H1 (cell line): ENCODE measurements around the gene CHD5. TPM values are rescaled to one million over a fixed set of nuclear protein-coding genes. Genes with fewer than 3 reads are reported as not detected.

Experiments
- CTCF ChIA-PET: fragments of 300-600 bp; sonication (Branson Sonifier 250); formaldehyde crosslinking; loops from one replicate; lab custom pipeline; 2021; ENCODE audit not compliant: partially characterized antibody; lab: Charles Lee
- POLR2A ChIA-PET: fragments of 300-600 bp; sonication (Branson Sonifier 250); formaldehyde crosslinking; loops from one replicate; lab custom pipeline; 2021; ENCODE audit warnings: inconsistent platforms; ENCODE audit not compliant: partially characterized antibody; lab: Charles Lee
- DNase-seq, 2 experiments: peaks; one replicate each; pipeline versions ENCODE4 v3.0.0 to v3.0.0-alpha.2; 2010 to 2022; ENCODE audit warnings: low spot score in 2 of 2, low read depth in 1 of 2, mixed read lengths in 1 of 2
- FAIRE-seq: peaks from 2 replicates; lab custom pipeline; 2011; peaks lifted over from hg19 to GRCh38; lab: Jason Lieb, UNC
- H2AFZ ChIP-seq: 2 replicates; pipeline ENCODE4 v1.8.1; 2012; ENCODE audit warnings: low read length, inconsistent platforms
- H2AK5ac ChIP-seq: 2 replicates; pipeline ENCODE4 v1.6.1; 2013; ENCODE audit warnings: low read depth, low read length
- H2BK120ac ChIP-seq: replicated peaks from 2 replicates; pipeline ENCODE3; 2013; ENCODE audit warnings: low read depth, low read length, inconsistent platforms
- H2BK12ac ChIP-seq: 2 replicates; pipeline ENCODE4 v1.6.1; 2013; ENCODE audit warnings: low read depth, low read length
- H2BK15ac ChIP-seq: 2 replicates; pipeline ENCODE4 v1.6.1; 2013; ENCODE audit warnings: low read length
- H2BK20ac ChIP-seq: 2 replicates; pipeline ENCODE4 v1.6.1; 2013; ENCODE audit warnings: low read length
- H2BK5ac ChIP-seq: 2 replicates; pipeline ENCODE4 v1.6.1; 2013; ENCODE audit warnings: low read depth, low read length
- H3K14ac ChIP-seq: 2 replicates; pipeline ENCODE4 v1.6.1; 2013; ENCODE audit warnings: inconsistent platforms; ENCODE audit not compliant: insufficient read length
- H3K18ac ChIP-seq: 2 replicates; pipeline ENCODE4 v1.6.1; 2013; ENCODE audit warnings: low read length; ENCODE audit errors: extremely low read depth
- H3K23ac ChIP-seq: 2 replicates; pipeline ENCODE4 v1.6.1; 2013; ENCODE audit warnings: inconsistent platforms; ENCODE audit not compliant: insufficient read length
- H3K23me2 ChIP-seq: 2 replicates; pipeline ENCODE4 v1.6.1; 2013; ENCODE audit warnings: low read depth, low read length
- H3K27ac ChIP-seq: 2 replicates; pipeline ENCODE4 v1.6.1; 2011; ENCODE audit warnings: low read depth, low read length, inconsistent platforms
- H3K27me3 ChIP-seq, 4 experiments: replicated peaks in 1 of 4; 1 replicate in 1 of 4; 2 replicates in 3 of 4; pipeline versions ENCODE4 v1.6.1 to v1.8.1; 2011 to 2013; ENCODE audit warnings: low read length in 3 of 4, mild to moderate bottlenecking in 3 of 4, inconsistent platforms in 2 of 4, mixed read lengths in 2 of 4, moderate library complexity in 1 of 4; ENCODE audit not compliant: control insufficient read depth in 3 of 4, insufficient read depth in 3 of 4; ENCODE audit errors: extremely low read depth in 1 of 4
- H3K36me3 ChIP-seq, 4 experiments: 2 replicates each; pipeline versions ENCODE4 v1.6.1 to v1.8.1; 2011 to 2013; ENCODE audit warnings: mild to moderate bottlenecking in 4 of 4, low read length in 3 of 4, moderate library complexity in 2 of 4, control low read depth in 1 of 4, inconsistent platforms in 1 of 4; ENCODE audit not compliant: insufficient read depth in 4 of 4, control insufficient read depth in 2 of 4
- H3K4ac ChIP-seq: replicated peaks from 2 replicates; pipeline ENCODE3; 2013; ENCODE audit warnings: low read length, low read depth, mixed read lengths, inconsistent platforms; ENCODE audit not compliant: insufficient read length
- H3K4me1 ChIP-seq, 4 experiments: replicated peaks in 1 of 4; 1 replicate in 1 of 4; 2 replicates in 3 of 4; pipeline versions ENCODE4 v1.6.1 to v1.8.1; 2011 to 2013; ENCODE audit warnings: low read length in 3 of 4, inconsistent platforms in 2 of 4, mixed read lengths in 1 of 4; ENCODE audit not compliant: insufficient read depth in 4 of 4, control insufficient read depth in 3 of 4
- H3K4me2 ChIP-seq, 2 experiments: 2 replicates each; pipeline versions ENCODE4 v1.6.1 to v1.8.1; 2011 to 2013; ENCODE audit warnings: low read depth in 2 of 2, low read length in 2 of 2, control low read depth in 1 of 2, inconsistent platforms in 1 of 2, mild to moderate bottlenecking in 1 of 2; ENCODE audit not compliant: insufficient read depth in 1 of 2
- H3K4me3 ChIP-seq, 4 experiments: fragments of 200-600, 300-600 bp in 1 of 4; sonication (generic), shearing (Covaris generic), sonication (Bioruptor Twin) in 1 of 4; 2 replicates each; pipeline versions ENCODE4 v1.5.1 to v1.8.1; 2011 to 2016; ENCODE audit warnings: low read length in 4 of 4, low read depth in 3 of 4, control low read depth in 2 of 4, inconsistent platforms in 2 of 4, mild to moderate bottlenecking in 2 of 4, mixed read lengths in 1 of 4, moderate library complexity in 1 of 4; ENCODE audit not compliant: insufficient read depth in 2 of 4; ENCODE audit errors: extremely low read depth in 1 of 4
- H3K56ac ChIP-seq: replicated peaks from 2 replicates; pipeline ENCODE3; 2013; ENCODE audit warnings: low read depth, mild to moderate bottlenecking, mixed read lengths, low read length, inconsistent platforms; ENCODE audit not compliant: insufficient read length
- H3K79me1 ChIP-seq: 2 replicates; pipeline ENCODE4 v1.6.1; 2013; ENCODE audit warnings: low read depth, low read length, control low read depth
- H3K79me2 ChIP-seq, 2 experiments: 2 replicates each; pipeline versions ENCODE4 v1.6.1 to v1.8.1; 2012 to 2013; ENCODE audit warnings: low read length in 2 of 2, mild to moderate bottlenecking in 2 of 2, inconsistent platforms in 1 of 2; ENCODE audit not compliant: insufficient read depth in 2 of 2, control insufficient read depth in 1 of 2
- H3K9ac ChIP-seq, 4 experiments: replicated peaks in 1 of 4; 1 replicate in 1 of 4; 2 replicates in 3 of 4; pipeline versions ENCODE4 v1.6.1 to v1.8.1; 2011 to 2013; ENCODE audit warnings: low read depth in 3 of 4, low read length in 3 of 4, control low read depth in 2 of 4, mild to moderate bottlenecking in 2 of 4, moderate library complexity in 2 of 4, inconsistent platforms in 1 of 4; ENCODE audit errors: extremely low read depth in 1 of 4
- H3K9me3 ChIP-seq, 2 experiments: 2 replicates each; pipeline versions ENCODE4 v1.6.1 to v1.8.1; 2012 to 2013; ENCODE audit warnings: mild to moderate bottlenecking in 2 of 2, moderate library complexity in 2 of 2, control low read depth in 1 of 2, inconsistent platforms in 1 of 2, low read depth in 1 of 2, low read length in 1 of 2, mixed read lengths in 1 of 2; ENCODE audit not compliant: insufficient read depth in 2 of 2
- H4K20me1 ChIP-seq, 2 experiments: replicated peaks in 1 of 2; 2 replicates each; pipeline versions ENCODE3 to v1.8.1; 2011 to 2013; ENCODE audit warnings: inconsistent platforms in 2 of 2, low read length in 2 of 2, mild to moderate bottlenecking in 1 of 2; ENCODE audit not compliant: insufficient read depth in 2 of 2, control insufficient read depth in 1 of 2
- H4K5ac ChIP-seq: 2 replicates; pipeline ENCODE4 v1.6.1; 2013; ENCODE audit warnings: low read length, low read depth, mixed read lengths, inconsistent platforms; ENCODE audit not compliant: insufficient read length
- H4K8ac ChIP-seq: 2 replicates; pipeline ENCODE4 v1.8.0; 2013; ENCODE audit warnings: mild to moderate bottlenecking, moderate library complexity, low read length, inconsistent platforms; ENCODE audit not compliant: insufficient read depth; ENCODE audit errors: extremely low read depth
- H4K91ac ChIP-seq: replicated peaks from 2 replicates; pipeline ENCODE3; 2013; ENCODE audit warnings: low read length, mixed read lengths, inconsistent platforms; ENCODE audit not compliant: insufficient read length
- JUN ChIP-seq: IDR thresholded peaks from 2 replicates; pipeline ENCODE4 v1.6.1; 2011; ENCODE audit warnings: low read depth, mild to moderate bottlenecking, improper control_type of control experiment, low read length
- KDM5A ChIP-seq: fragments of 200-600 bp; IDR thresholded peaks from 2 replicates; pipeline ENCODE4 v1.7.1; 2012; ENCODE audit warnings: mild to moderate bottlenecking, low read length, inconsistent platforms, mixed read lengths
- SIX5 ChIP-seq: IDR thresholded peaks from 2 replicates; pipeline ENCODE4 v1.6.1; 2011; ENCODE audit warnings: mild to moderate bottlenecking, low read depth, low read length
- TBP ChIP-seq: IDR thresholded peaks from 2 replicates; pipeline ENCODE4 v1.6.1; 2011; ENCODE audit warnings: low read depth, low read length, improper control_type of control experiment
- WGBS, 2 experiments: shearing (Covaris generic) in 1 of 2; methylation state at CpG; one replicate each; pipeline versions ENCODE4 v1.1.6 to v1.1.7; 2013 to 2015; ENCODE audit warnings: low lambda C conversion rate in 2 of 2, mixed read lengths in 2 of 2, inconsistent platforms in 1 of 2, low coverage in 1 of 2, missing lambda C conversion rate in 1 of 2; ENCODE audit not compliant: insufficient replicate concordance in 2 of 2, insufficient coverage in 1 of 2, insufficient read length in 1 of 2; ENCODE audit errors: extremely low coverage in 1 of 2, missing lambda C conversion rate in 1 of 2; 5-methylcytosine and 5-hydroxymethylcytosine counted together
- polyA plus RNA-seq, 7 experiments: library from polyadenylated mRNA; depleted of rRNA in 3 of 7; stranded (reverse) in 5 of 7; unstranded in 2 of 7; fragments of >200 nt in 5 of 7; fragments of 200-250 nt in 2 of 7; gene quantifications; 1 replicate in 5 of 7; 2 replicates in 1 of 7; 4 replicates in 1 of 7; pipeline versions ENCODE4 v1.2.1 to v1.2.3, GENCODE V29; 2011 to 2013; ENCODE audit warnings: missing spikeins in 2 of 7, mixed read lengths in 2 of 7
- total RNA-seq: library from RNA; stranded (reverse); fragmentation: NEBNext Ultra II Directional; extraction: Animal tissue kit (Norgen Biotek cat#: 25700); gene quantifications from 2 replicates; pipeline ENCODE4 v1.2.1, GENCODE V29; 2021

The CHD5 gene
- total and polyA plus RNA-seq, 2 of the 8 experiments (the other 6 are each of a cell fraction or from before 2014, with no cell fraction given) = 0.42 to 1.8 TPM

DNA sequence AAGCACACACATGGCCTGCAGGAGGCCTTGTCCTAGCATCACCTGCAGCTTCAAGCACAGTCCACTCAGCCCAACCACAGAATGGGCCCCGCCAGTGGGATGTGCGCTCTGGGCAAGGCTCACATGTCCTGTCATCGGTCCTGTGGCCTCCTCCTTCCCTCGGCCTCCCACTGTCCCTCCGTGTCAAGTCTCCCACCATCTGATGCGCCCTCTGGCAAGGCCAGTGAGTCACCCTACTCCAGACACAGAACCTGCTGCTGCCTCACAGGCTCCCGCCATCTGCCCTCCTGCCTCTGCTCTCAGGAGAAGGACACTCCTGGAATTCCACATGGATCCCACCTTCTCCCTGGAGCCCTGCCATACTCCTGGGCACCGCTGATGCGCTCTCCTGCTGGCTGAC, 120.3 kb downstream of the CHD5 start:
- H3K9me3 ChIP-seq = no peaks in the 10 kb centered on the region
- no peaks in the 10 kb centered on the region for H3K23me2 ChIP-seq
- no peak overlapping the region for H3K23ac ChIP-seq
- H3K79me1 ChIP-seq = no peaks in the 10 kb centered on the region
- H3K27ac ChIP-seq = no peak overlapping the region
- H3K4ac ChIP-seq = no peak overlapping the region
- no peak overlapping the region for H2BK12ac ChIP-seq
- H2BK15ac ChIP-seq = no peak overlapping the region
- H4K8ac ChIP-seq = no peak overlapping the region
- WGBS, 2 experiments = 92% methylated on average over 9 of the region's 9 CpGs; no CpG with 5 or more reads in 1 of the 2 experiments
- H3K4me1 ChIP-seq = no peaks in the 10 kb centered on the region
- H3K36me3 ChIP-seq = no peaks in the 10 kb centered on the region
- H3K56ac ChIP-seq = no peak overlapping the region
- no peak overlapping the region for H2AFZ ChIP-seq
- no peak for DNase-seq
- CTCF ChIA-PET = interaction anchor here (1.3 to 4.1 kb wide), 3 partner anchors 17 to 25 kb away, joined by 3 to 20 read pairs (median 4); no protein-coding TSS in a partner anchor
- no peak overlapping the region for H4K91ac ChIP-seq
- H2AK5ac ChIP-seq = no peak overlapping the region
- H3K4me3 ChIP-seq = no peak overlapping the region
- no peak overlapping the region for H3K9ac ChIP-seq
- no peaks in the 10 kb centered on the region for H3K27me3 ChIP-seq
- H2BK20ac ChIP-seq = no peak overlapping the region
- no peak overlapping the region for H2BK5ac ChIP-seq
- POLR2A ChIA-PET = no interaction called here
- no peak overlapping the region for H3K18ac ChIP-seq
- no peak overlapping the region for H2BK120ac ChIP-seq
- H4K20me1 ChIP-seq = no peaks in the 10 kb centered on the region
- no peaks in the 10 kb centered on the region for H3K79me2 ChIP-seq
- no peak overlapping the region for H3K4me2 ChIP-seq
- no peak for FAIRE-seq
- no peak overlapping the region for H4K5ac ChIP-seq
- TF ChIP-seq JUN = no peak
- no peak for TF ChIP-seq KDM5A
- no peak for TF ChIP-seq TBP
- no peak for TF ChIP-seq SIX5
- no peak overlapping the region for H3K14ac ChIP-seq
